T-helper 1 cell (primary cell): ENCODE measurements around the gene PTHLH.

ENCODE experiments used
- DNase-seq, 5 donors: peaks; one replicate each; pipeline ENCODE4 v3.0.0-alpha.2; 2012 to 2020
- total RNA-seq, 4 donors: gene quantifications; one replicate each; lab custom pipeline; 2026; lab: John Stamatoyannopoulos, UW

The PTHLH gene
- total RNA-seq: 0 to 0.12 (median 0.04) reads per million in 4 donors

- no peak for DNase-seq
Observed at GRCh38 chr12:27972721-27973120, at the start of gene PTHLH. PTHLH (minus strand) TSS chr12:27972733; CDS start chr12:27969494, 3,239 bp downstream.

- no peak for DNase-seq
Observed at GRCh38 chr12:28021704-28022103, 49.2 kb upstream of the PTHLH start.

- no peak for DNase-seq
Observed at GRCh38 chr12:28017873-28018255, 45.3 kb upstream of the PTHLH start.

DNA sequence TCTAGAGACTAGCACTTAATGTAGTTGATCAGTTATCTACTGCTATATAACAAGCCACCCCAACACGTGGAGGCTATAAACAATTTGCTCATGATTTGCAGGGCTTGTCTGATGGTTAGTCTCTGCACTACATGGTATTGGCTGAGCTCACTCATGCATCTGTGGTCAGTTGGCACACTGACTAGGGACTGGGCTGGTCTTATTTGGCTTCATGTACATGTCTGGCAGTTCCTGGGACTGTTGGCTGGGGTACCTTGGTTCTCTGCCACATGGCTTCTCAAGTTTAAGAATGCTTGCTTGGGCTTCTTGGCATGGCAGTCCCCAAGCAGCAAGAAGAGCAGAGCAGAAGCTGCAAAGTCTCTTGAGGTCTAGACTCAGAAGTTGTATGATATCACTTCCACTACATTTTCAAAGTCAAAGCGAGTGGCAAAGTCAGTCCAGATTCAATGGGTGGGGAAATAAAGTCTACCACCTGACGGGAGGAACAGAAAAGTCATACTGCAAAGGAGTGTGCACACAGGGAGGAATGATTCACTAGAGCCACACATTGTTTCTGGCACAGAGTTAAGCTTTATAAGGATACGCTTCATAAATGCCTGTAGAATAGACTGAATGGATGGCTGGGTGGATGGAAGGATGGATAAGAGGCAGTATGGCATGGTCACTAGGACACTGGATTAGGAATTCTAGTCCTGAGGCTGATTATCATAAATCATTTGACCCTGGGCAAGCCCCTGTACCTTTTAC, 44.8 kb upstream of the PTHLH start:
- no peak for DNase-seq

DNA sequence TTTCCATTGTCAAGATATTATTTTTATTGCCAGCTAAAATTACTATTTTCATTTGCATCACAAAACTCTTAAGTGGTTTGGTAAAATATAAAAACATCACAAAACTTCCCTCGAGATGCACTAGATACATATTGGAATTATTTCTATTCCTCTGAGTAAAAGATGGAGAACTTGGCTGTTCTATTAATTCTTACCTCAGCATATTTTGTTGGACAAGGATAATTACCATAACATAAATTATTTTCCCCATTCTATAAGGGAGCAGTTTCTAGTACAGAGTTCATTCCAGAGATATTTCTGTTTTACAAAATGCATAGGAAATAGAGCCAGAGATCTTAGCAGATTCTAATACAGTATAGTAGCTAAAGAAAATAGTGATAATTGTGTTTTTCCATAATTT, 42.6 kb upstream of the PTHLH start:
- DNase-seq: no peak

- DNase-seq: no peak
Observed at GRCh38 chr12:28014196-28014595, 41.7 kb upstream of the PTHLH start.

DNA sequence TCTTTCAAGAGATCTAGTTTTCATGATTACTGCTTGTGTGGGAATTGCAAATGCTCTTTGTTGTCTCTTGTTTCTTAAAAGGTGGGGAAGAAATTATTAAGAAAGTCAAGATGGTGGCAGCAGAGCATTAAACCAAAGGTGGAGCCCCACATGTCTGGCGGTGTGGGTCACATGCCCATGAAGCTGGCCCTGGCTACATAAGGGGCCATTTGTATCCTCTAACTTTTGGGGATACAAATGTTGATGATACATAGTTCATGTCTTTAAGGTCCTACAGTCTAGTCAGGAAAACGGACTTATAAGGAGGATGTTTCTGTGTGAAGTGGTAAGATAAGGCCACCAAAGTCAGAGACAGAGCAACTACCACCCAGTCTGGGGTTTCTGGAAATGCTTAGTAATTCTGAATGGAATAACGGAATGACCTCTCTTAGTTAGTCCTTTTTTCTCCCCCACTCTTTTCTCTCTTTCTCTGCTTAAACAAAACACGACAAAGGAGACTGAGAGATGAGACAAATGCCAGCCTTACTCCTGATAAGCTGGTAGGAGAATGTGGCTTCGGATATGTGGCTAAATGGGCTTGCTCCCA, 39.9 kb upstream of the PTHLH start:
- DNase-seq: no peak

GRCh38 chr12:28010036-28010435, 37.5 kb upstream of the PTHLH start:
- no peak for DNase-seq

GRCh38 chr12:27999970-28000369, 27.4 kb upstream of the PTHLH start:
- no peak for DNase-seq

DNA sequence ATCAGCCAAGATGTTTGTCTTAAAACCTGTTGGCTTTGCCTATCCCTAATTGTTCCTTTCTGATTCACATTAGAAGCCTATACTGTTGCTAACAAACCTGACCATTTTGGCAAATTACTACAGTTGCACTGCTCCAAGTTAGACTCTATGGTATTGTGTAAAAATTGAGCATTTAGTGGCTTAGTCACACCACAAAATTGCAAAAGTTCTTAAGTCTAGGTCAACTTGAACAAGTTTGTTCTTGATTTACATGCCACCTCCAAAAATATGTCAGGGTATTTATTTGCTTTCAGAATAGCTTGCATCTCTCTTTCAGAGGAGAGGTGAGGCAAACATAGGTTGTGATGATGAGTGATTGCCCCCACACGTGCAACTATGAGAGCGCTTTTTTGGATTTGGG, 27.0 kb upstream of the PTHLH start:
- DNase-seq: no peak

DNA sequence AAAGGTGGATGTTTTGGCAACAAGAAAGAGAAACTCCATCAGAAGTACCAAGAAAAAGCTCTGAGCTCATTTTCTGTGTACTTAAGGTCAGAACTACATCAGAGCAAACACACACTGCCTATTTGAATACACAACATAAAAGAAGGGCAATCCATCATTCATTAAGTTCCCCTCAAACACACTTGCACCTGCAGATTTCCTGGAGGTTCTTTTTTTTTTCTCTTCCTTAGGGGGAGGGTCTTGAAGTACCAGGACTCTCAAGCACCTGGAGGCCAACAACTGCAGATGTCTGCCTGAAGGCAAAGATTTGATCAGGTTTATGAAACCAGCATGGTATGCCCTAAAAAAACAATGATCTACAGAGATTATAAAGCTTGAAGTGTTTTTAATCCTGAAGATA, 26.1 kb upstream of the PTHLH start:
- DNase-seq: no peak

DNA sequence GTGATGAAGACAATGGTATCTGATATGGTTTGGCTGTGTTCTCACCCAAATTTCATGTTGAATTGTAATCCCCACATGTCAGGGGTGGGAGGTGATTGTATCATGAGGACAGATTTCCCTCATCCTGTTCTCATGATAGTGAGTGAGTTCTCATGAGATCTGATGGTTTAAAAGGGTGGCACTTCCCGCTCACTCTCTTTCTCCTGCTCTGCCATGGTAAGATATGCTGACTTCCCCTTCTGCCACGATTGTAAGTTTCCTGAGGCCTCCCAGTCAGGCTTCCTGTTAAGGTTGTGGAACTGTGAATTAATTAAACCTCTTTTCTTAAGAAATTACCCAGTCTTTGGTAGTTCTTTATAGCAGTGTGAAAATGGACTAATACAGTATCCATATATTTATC, 25.6 kb upstream of the PTHLH start:
- no peak for DNase-seq

DNA sequence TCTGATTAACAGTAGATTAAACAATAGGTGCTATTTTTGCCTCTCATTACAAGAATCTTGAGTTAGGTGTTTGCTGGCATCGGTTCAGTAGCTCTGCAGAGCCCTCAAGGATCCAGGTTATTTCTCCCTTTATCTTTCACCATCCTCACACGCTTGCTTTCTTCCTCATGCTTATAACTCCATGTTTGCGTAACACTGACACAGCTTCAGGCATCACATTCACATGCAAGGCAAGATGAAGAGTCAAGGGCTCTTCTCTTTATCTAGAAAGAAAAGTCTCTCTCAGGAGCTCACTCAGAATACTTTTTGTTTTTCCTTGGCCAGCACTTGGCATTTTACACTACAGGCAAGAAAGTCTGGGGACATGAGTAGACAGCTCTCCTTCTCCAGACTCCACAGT, 24.2 kb upstream of the PTHLH start:
- DNase-seq: no peak

DNA sequence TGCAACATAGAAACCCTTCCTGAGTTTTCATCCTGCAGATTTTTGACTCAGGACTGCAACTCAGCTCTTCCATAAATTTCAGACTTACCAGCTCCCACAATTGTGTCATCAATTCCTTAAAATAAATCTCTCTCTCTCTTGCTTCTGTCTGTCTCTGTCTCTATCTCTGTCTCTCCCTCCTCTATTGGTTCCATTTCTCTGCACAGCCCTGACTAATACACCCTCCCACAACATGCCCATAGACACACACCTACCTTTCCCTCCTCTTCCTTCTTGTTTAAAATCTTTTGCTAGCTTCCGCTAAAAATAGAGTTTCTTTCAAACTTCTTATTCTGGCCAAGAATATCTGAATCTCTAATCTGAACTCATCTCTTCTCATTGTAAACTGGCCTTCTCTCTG, 22.9 kb upstream of the PTHLH start:
- no peak for DNase-seq

DNA sequence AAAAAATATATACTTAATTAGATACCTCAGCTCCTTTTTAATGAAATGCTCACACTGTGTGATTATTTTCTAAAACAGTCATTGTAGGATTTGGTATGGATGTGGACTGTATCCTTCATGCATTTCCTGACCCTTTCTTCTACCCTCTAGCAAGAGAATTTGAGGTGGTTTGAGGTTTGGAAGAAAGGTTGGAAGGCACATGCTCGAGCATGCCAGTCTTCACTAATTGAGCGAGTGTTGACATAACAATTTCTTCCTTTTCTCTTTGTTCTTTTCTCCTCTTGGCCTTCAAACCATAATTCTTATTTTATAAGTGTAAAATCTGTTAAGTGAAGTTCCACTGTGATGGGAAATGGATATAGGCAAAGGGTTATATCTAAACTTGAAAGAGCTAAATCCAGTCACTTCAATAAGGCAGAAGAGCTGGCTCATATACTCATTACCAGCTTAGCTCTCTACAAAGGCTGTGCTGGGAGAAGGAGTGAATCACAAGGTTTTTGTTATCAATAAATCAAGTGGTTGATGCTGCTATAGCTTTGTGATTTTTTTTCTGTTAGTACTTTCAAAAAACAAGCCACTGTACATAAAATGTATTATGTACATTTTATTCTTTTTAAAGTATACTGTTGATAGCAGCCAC, 16.2 kb upstream of the PTHLH start:
- DNase-seq: no peak

DNA sequence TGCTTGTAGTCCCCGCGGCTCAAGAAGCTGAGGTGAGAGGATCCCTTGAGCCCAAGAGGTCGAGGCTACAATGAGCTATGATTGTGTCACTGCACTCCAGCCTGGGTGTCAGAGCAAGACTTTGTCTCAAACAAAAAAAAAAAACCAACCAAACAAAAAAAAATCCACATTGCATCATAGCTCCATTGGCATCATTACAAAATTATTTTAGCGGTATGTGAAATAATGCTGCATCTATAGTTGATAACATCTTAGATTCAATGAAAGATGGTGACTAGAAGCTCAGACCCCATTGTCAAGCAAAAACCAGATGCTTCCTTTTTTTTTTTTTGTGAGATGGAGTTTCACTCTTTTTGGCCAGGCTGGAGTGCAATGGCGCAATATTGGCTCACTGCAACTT, 14.8 kb upstream of the PTHLH start:
- no peak for DNase-seq

DNA sequence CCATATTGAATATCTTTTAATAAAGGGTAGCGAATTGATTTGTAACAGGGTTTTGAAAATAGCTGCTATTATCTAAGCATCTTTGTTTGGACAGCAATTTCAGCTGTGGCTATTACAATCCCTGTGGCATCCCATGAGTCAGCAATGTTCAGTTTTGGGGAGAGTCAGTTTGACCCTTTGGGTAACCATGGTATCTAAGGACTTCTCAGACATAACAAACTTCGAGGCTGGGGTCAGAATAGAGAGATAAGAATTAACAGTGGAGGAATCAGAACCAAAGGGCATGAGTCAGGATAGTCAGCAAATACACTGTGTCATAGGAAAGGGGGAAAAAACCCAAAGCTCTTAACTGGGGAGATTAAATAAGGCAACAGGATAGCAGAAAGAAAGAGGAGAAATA, 11.7 kb upstream of the PTHLH start:
- no peak for DNase-seq

DNA sequence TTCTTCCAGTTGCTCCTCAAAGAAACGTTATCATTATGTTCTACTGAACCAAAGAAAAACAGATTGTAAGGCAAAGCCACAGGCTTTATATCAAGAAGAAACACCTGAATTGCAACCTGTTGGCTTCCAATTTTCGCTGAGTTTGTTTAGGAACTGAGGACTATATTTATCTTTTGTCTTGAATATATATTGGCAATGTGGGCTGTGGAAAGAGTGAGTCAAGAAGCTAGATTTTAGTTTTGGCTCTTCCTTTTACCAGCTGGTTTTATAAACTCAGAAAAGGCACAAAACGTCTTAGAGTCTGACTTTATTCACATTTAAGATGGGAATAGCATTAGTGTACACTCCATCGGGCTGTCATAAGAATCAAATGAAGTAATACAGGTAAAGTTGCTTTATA, 10.4 kb upstream of the PTHLH start:
- no peak for DNase-seq

GRCh38 chr12:27982385-27982784, 9.9 kb upstream of the PTHLH start:
- DNase-seq: no peak

GRCh38 chr12:27981874-27982273, 9.3 kb upstream of the PTHLH start:
- DNase-seq: no peak

DNA sequence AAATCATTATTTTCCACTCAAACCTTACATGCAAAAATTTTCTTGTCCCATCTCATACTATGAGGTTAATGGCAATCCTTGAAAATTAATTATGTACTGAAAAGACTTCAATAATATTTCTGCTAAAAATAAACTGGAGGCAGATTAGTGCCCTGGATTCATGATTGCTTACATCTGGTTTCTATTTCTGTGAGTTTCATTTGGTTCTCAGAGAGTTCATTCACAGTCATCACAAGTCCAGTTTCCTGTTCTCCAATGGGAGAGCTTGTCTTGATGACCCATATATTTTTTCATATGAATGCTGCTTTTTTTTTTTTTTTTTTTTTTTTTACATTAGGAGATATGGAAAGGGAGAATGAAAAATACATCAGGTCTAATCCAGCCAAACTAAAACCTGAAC, 6.6 kb upstream of the PTHLH start:
- DNase-seq: no peak

DNA sequence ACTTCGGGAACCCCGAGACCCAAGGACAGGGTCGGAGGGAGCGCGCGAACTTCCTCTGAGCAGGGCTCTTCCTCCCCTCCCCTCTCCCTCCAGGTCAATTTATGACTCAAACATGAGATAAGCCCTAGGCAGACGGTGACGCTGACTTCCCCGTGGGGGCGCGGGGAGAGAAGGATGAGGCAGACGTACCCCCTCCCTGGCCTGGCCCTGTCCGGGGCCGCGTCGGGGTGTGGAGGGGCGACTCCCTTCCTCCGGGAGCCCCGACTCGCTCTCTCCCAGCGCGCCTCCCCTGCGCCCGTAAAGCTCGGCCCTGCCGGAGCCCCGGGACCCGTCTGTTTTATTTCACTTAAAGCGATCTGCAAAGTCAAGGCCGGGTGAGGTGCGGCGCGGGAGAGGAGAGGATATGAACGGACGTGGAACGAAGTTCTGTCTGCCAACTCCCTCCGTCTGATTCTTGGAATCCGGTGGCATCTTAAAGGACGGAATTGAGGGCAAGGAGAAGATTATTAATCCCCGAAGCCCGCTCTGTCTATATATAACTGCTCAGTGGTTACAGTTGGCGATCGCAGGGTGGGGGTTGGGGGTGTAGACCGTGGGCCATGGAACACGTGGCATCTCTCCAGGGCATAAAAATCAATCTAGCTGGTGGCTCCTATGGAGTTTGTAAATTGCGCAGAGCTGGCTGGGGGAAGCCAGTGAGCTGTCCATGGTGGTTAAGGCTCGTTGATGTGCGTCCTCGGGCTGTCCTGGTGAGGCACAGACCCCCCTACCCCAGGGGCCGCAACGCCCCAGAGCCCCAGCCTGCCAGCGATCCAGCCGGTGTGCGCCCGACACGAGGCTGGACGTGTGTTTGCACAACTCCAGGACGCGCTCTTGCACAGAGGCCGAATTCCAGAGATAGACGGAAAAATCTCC, 2.9 kb upstream of the PTHLH start:
- DNase-seq: no peak

GRCh38 chr12:27974735-27975221, 2.2 kb upstream of the PTHLH start:
- DNase-seq: no peak
